Measurements from ENCODE around the gene NRIP3. TPM values are rescaled to one million over a fixed set of nuclear protein-coding genes. Genes with fewer than 3 reads are reported as not detected.
"Not testable (repeated sequence)": the region's sequence is repeated elsewhere in the genome, so short reads cannot be mapped to it uniquely, and the experiment has no call there.

The NRIP3 gene
- total RNA-seq, 1 donor from 2014 or later = 42.7 TPM

DNA sequence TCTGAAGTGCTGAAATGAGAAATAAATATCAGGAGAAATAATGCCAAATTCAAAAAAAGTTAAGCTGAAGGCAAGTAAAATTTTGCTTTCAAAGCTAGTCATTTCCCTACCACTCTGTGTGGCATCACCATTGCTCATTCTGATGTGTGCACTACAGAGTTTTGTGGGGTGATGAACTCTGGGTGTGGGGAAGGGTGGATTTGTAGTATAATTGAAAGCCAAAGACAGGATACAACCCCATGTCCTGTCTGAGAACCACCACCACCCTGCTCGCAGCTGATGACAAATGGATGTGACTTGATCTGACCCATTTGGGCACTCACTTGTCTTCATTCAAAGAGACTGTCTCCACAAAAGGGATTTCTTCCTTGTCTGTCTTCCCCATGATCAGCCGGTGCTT is 20.2 kb downstream of the NRIP3 start:
- Histone ChIP-seq H3K4me3 (no peak overlapping the region), H3K79me2 (ENCODE audit: low read depth) (no peaks in the 10 kb centered on the region), H3K27me3 (no peaks in the 10 kb centered on the region), H3K36me3 (peaks cover 3% of the 10 kb centered on the region), H3K4me1 (no peaks in the 10 kb centered on the region), H3K27ac (no peak overlapping the region), H3K4me2 (no peak overlapping the region), H3K9ac (no peak overlapping the region), H2AFZ (replicated peaks) (no peak overlapping the region), H3F3A (ENCODE audit: low read depth) (no peaks in the 10 kb centered on the region), H3K9me3 (ENCODE audit: low read depth) (no peaks in the 10 kb centered on the region), H4K20me1 (ENCODE audit: low read depth) (no peaks in the 10 kb centered on the region)
- H3K9me3 Mint-ChIP-seq = no peaks in the 10 kb centered on the region
- no peak overlapping the region for H3K4me3 Mint-ChIP-seq
- H3K27ac Mint-ChIP-seq = no peak overlapping the region
- peaks cover 5% of the 10 kb centered on the region for H3K4me1 Mint-ChIP-seq
- DNase-seq (ENCODE audit: low spot score) = no peak
- peaks cover 14% of the 10 kb centered on the region for H3K36me3 Mint-ChIP-seq
- H3K27me3 Mint-ChIP-seq (ENCODE audit: insufficient read depth, low read depth) = no peaks in the 10 kb centered on the region
- TF ChIP-seq EZH2 (IDR thresholded peaks at IDR 0.05) (no peak), EZH2phosphoT487 (IDR thresholded peaks at IDR 0.05) (no peak)
- TF ChIP-seq, protein P1, sequence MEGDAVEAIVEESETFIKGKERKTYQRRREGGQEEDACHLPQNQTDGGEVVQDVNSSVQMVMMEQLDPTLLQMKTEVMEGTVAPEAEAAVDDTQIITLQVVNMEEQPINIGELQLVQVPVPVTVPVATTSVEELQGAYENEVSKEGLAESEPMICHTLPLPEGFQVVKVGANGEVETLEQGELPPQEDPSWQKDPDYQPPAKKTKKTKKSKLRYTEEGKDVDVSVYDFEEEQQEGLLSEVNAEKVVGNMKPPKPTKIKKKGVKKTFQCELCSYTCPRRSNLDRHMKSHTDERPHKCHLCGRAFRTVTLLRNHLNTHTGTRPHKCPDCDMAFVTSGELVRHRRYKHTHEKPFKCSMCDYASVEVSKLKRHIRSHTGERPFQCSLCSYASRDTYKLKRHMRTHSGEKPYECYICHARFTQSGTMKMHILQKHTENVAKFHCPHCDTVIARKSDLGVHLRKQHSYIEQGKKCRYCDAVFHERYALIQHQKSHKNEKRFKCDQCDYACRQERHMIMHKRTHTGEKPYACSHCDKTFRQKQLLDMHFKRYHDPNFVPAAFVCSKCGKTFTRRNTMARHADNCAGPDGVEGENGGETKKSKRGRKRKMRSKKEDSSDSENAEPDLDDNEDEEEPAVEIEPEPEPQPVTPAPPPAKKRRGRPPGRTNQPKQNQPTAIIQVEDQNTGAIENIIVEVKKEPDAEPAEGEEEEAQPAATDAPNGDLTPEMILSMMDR (IDR thresholded peaks at IDR 0.05) = no peak

DNA sequence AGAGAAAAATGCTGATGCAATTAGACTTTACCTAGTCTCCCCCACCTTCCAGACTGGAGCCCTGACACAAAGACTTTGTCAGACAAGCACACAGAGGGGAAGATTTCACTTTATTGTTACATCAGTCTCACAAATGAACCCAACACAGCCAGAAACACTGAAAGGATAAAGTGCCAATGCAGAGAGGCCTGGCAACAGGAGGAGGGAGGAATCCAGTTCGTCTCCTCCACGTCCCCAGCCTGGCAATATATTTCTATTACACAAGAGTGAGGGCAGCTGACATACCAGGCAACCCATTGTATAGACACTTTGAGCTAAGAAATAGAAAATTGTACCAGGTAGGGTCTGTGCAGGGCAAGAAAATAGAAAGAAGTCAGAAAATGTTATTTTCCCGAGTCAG is 23.3 kb downstream of the NRIP3 start:
- Histone ChIP-seq H3K36me3 (peaks cover 3% of the 10 kb centered on the region), H3K27ac (no peak overlapping the region), H2AFZ (replicated peaks) (no peak overlapping the region), H3F3A (ENCODE audit: low read depth) (no peaks in the 10 kb centered on the region), H3K9me3 (ENCODE audit: low read depth) (no peaks in the 10 kb centered on the region), H3K4me2 (no peak overlapping the region), H3K4me1 (no peaks in the 10 kb centered on the region), H3K27me3 (no peaks in the 10 kb centered on the region), H4K20me1 (ENCODE audit: low read depth) (no peaks in the 10 kb centered on the region), H3K79me2 (ENCODE audit: low read depth) (no peaks in the 10 kb centered on the region), H3K9ac (no peak overlapping the region), H3K4me3 (no peak overlapping the region)
- no peak overlapping the region for H3K4me3 Mint-ChIP-seq
- TF ChIP-seq EZH2 (IDR thresholded peaks at IDR 0.05) (no peak), EZH2phosphoT487 (IDR thresholded peaks at IDR 0.05) (no peak)
- TF ChIP-seq, protein P1 (IDR thresholded peaks at IDR 0.05) = no peak
- peaks cover 3% of the 10 kb centered on the region for H3K9me3 Mint-ChIP-seq
- H3K36me3 Mint-ChIP-seq = peaks cover 15% of the 10 kb centered on the region
- no peak for DNase-seq (ENCODE audit: low spot score)
- peaks cover 2% of the 10 kb centered on the region for H3K27me3 Mint-ChIP-seq (ENCODE audit: insufficient read depth, low read depth)
- peaks cover 5% of the 10 kb centered on the region for H3K4me1 Mint-ChIP-seq
- no peak overlapping the region for H3K27ac Mint-ChIP-seq

DNA sequence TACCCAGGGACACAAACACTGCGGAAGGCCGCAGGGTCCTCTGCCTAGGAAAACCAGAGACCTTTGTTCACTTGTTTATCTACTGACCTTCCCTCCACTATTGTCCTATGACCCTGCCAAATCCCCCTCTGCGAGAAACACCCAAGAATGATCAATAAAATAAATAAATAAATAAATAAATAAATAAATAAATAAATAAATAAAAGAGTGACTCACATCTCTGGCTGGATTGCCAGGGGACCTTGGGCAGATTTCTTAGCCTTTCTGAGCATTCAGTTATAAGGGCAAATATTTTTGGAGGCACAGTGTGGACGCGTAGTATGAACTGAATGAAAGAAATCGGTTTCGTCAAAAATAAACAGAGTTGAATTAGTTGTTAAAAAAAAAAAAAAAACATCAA is 24.4 kb downstream of the NRIP3 start:
- H3K4me3 ChIP-seq; H3K27me3 Mint-ChIP-seq (ENCODE audit: insufficient read depth, low read depth); H3K4me1 Mint-ChIP-seq; H3K4me2 ChIP-seq; H3F3A ChIP-seq (ENCODE audit: low read depth); H3K9ac ChIP-seq; H3K36me3 ChIP-seq; H3K27me3 ChIP-seq; H3K4me1 ChIP-seq; H3K9me3 Mint-ChIP-seq; DNase-seq (ENCODE audit: low spot score); H2AFZ ChIP-seq (replicated peaks); H4K20me1 ChIP-seq (ENCODE audit: low read depth); H3K27ac ChIP-seq; H3K9me3 ChIP-seq (ENCODE audit: low read depth); H3K79me2 ChIP-seq (ENCODE audit: low read depth); H3K27ac Mint-ChIP-seq; H3K4me3 Mint-ChIP-seq: not testable (repeated sequence)
- peaks cover 14% of the 10 kb centered on the region for H3K36me3 Mint-ChIP-seq

DNA sequence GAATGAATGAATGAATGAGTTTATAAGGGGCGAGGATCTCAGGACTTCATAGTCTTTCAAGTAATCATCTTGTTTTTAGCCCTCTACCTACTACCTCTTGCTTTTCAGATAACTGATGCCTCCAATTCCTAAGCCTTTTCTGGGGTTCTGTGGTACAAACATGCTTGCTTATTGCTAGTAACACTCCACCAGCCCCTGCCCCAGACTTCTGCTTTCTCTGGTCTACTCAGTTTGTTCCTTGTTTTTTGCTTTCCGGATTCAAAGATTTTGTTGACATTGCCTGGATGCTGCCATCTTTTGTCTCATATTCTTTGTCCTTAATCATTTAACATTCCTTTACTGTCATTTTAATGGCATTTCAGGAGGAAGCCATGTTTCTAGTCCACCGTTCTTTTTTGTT is 30.7 kb downstream of the NRIP3 start:
- no peak overlapping the region for H3K4me3 Mint-ChIP-seq
- H4K20me1 ChIP-seq (ENCODE audit: low read depth) = no peaks in the 10 kb centered on the region

More for the DNA sequence above, 30.7 kb downstream of the NRIP3 start:
- Histone ChIP-seq H3K4me1 (no peaks in the 10 kb centered on the region), H3K4me2 (no peak overlapping the region), H3K4me3 (no peak overlapping the region), H3K79me2 (ENCODE audit: low read depth) (no peaks in the 10 kb centered on the region), H3K9ac (no peak overlapping the region), H2AFZ (replicated peaks) (no peak overlapping the region), H3K36me3 (no peaks in the 10 kb centered on the region), H3K27me3 (no peaks in the 10 kb centered on the region), H3K9me3 (ENCODE audit: low read depth) (no peaks in the 10 kb centered on the region), H3F3A (ENCODE audit: low read depth) (peaks cover 2% of the 10 kb centered on the region), H3K27ac (no peak overlapping the region)
- Mint-ChIP-seq H3K9me3 (peaks cover 3% of the 10 kb centered on the region), H3K27ac (no peak overlapping the region), H3K27me3 (ENCODE audit: insufficient read depth, low read depth) (peaks cover 2% of the 10 kb centered on the region), H3K36me3 (peaks cover 4% of the 10 kb centered on the region), H3K4me1 (no peaks in the 10 kb centered on the region)
- TF ChIP-seq EZH2 (IDR thresholded peaks at IDR 0.05) (no peak), EZH2phosphoT487 (IDR thresholded peaks at IDR 0.05) (no peak)
- TF ChIP-seq, protein P1 (IDR thresholded peaks at IDR 0.05) = no peak
- DNase-seq (ENCODE audit: low spot score) = no peak

Data from neural progenitor cell (in vitro differentiated cells).